ENCODE measurements around the gene UBE2E2. TPM values are rescaled to one million over a fixed set of nuclear protein-coding genes. Genes with fewer than 3 reads are reported as not detected.

UBE2E2 gene
- total and polyA plus RNA-seq, 2 donors (not counting 1 experiment from before 2014, with no cell fraction given), result 16.0 to 45.0 TPM

DNA sequence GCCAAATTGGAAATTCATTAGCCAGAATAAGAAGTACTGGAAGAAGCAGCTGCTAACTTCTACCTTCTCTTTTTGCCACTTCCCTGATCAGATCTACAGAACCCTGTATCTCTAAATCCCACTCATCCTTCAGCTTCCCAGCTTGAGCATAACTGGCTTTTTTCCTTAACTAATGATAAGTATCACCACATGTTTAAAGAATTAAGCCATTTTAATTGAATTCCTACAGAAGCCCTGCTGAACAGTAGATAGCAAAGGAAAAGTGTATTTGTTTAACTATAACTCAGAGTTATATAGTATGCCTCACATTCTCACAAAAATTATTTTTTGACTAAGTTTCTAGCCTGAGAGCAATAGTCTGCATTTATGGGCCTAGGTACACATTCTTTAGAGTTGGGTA is 262.4 kb downstream of the UBE2E2 start:
- Histone ChIP-seq H3K36me3 (replicated peaks in 1 of 2; ENCODE audit: control extremely low read depth in 1 of 2, control insufficient read depth in 1 of 2, extremely low read depth in 1 of 2, insufficient read depth in 2 of 2, low read length in 1 of 2) (no peaks in the 10 kb centered on the region), H3K27me3 (replicated peaks in 1 of 4; ENCODE audit: control extremely low read depth in 1 of 4, control insufficient read depth in 3 of 4, insufficient read depth in 4 of 4, low read length in 3 of 4) (no peaks in the 10 kb centered on the region), H3K4me3 (ENCODE audit: control extremely low read depth in 1 of 5, extremely low read depth in 1 of 5, insufficient read depth in 1 of 5, low read depth in 2 of 5, low read length in 4 of 5) (no peak overlapping the region), H3K4me1 (ENCODE audit: control insufficient read depth in 2 of 2, insufficient read depth in 2 of 2, low read length in 2 of 2) (no peaks in the 10 kb centered on the region), H3K4me2 (replicated peaks; ENCODE audit: low read depth, low read length, poor library complexity, severe bottlenecking) (no peak overlapping the region), H3K9ac (ENCODE audit: low read length) (no peak overlapping the region), H3K27ac (ENCODE audit: low read length in 2 of 2) (no peak overlapping the region), H3K79me2 (ENCODE audit: control insufficient read depth, insufficient read depth, low read length) (peaks cover 55% of the 10 kb centered on the region), H3K9me3 (ENCODE audit: control extremely low read depth in 1 of 3, control insufficient read depth in 2 of 3, insufficient read depth in 1 of 3, low read length in 2 of 3) (peaks cover 3 to 7% (median 5%) of the 10 kb centered on the region in 3 donors), H2AFZ (ENCODE audit: insufficient read depth, low read depth, low read length, poor library complexity, severe bottlenecking) (no peak overlapping the region), H4K20me1 (ENCODE audit: control insufficient read depth, insufficient read depth, low read length, poor library complexity, severe bottlenecking) (peaks cover 7% of the 10 kb centered on the region)
- Mint-ChIP-seq H3K4me3 (no peak overlapping the region), H3K27ac (no peak overlapping the region), H3K4me1 (peaks cover 13% of the 10 kb centered on the region), H3K27me3 (no peaks in the 10 kb centered on the region), H3K9me3 (ENCODE audit: insufficient read depth) (peaks cover 15% of the 10 kb centered on the region)
- ATAC-seq (ENCODE audit: low read depth) (no peak), DNase-seq (no peak)
- ChIA-PET CTCF (no interaction called here), POLR2A (no interaction called here)
- TF ChIP-seq EZH2 (IDR thresholded peaks at IDR 0.05; ENCODE audit: borderline replicate concordance, insufficient read depth, low read depth, low read length, poor library complexity, severe bottlenecking) (no peak), CTCF (IDR thresholded peaks at IDR 0.05) (no peak)
- intact Hi-C loops (cut with micrococcal nuclease), result no loop called here

DNA sequence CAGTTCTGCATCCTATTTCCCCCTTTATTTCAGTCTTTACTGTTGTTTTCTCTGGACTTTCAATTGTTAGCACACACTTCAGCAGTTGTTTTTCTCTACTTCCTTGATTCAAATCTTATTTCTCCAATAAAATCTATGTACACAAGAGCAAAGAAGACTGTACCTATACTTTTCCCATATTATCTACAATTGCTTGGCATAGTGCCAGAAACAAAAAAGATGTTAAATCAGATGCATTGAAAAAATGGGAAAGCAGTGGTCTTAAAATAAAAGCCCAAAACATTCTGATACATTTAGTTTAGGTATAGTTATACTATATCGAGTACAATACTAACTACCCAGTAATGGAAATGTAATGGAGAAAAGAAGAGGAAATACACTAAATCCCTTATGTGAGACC is 265.1 kb downstream of the UBE2E2 start:
- no peak overlapping the region for H2AFZ ChIP-seq (ENCODE audit: insufficient read depth, low read depth, low read length, poor library complexity, severe bottlenecking)
- H3K27me3 Mint-ChIP-seq, result no peaks in the 10 kb centered on the region
- intact Hi-C loops (cut with micrococcal nuclease), result no loop called here
- CTCF ChIA-PET, result no interaction called here
- H3K79me2 ChIP-seq (ENCODE audit: control insufficient read depth, insufficient read depth, low read length), result peaks cover 49% of the 10 kb centered on the region
- peaks cover 15% of the 10 kb centered on the region for H3K9me3 Mint-ChIP-seq (ENCODE audit: insufficient read depth)
- no peak overlapping the region for H3K4me3 ChIP-seq (ENCODE audit: control extremely low read depth in 1 of 5, extremely low read depth in 1 of 5, insufficient read depth in 1 of 5, low read depth in 2 of 5, low read length in 4 of 5)
- H3K9ac ChIP-seq (ENCODE audit: low read length), result no peak overlapping the region
- TF ChIP-seq CTCF (IDR thresholded peaks at IDR 0.05) (no peak), EZH2 (IDR thresholded peaks at IDR 0.05; ENCODE audit: borderline replicate concordance, insufficient read depth, low read depth, low read length, poor library complexity, severe bottlenecking) (no peak)
- no peaks in the 10 kb centered on the region for H3K4me1 ChIP-seq (ENCODE audit: control insufficient read depth in 2 of 2, insufficient read depth in 2 of 2, low read length in 2 of 2)
- H3K27ac Mint-ChIP-seq, result no peak overlapping the region
- POLR2A ChIA-PET, result no interaction called here
- no peaks in the 10 kb centered on the region for H3K36me3 ChIP-seq (replicated peaks in 1 of 2; ENCODE audit: control extremely low read depth in 1 of 2, control insufficient read depth in 1 of 2, extremely low read depth in 1 of 2, insufficient read depth in 2 of 2, low read length in 1 of 2)
- H3K4me1 Mint-ChIP-seq, result peaks cover 11% of the 10 kb centered on the region
- no peak overlapping the region for H3K4me3 Mint-ChIP-seq
- H3K4me2 ChIP-seq (replicated peaks; ENCODE audit: low read depth, low read length, poor library complexity, severe bottlenecking), result no peak overlapping the region
- no peaks in the 10 kb centered on the region for H3K27me3 ChIP-seq (replicated peaks in 1 of 4; ENCODE audit: control extremely low read depth in 1 of 4, control insufficient read depth in 3 of 4, insufficient read depth in 4 of 4, low read length in 3 of 4)
- no CpG with 5 or more reads among the region's 1 CpG for WGBS (ENCODE audit: insufficient coverage)
- no peak for ATAC-seq (ENCODE audit: low read depth)
- no peak for DNase-seq
- H4K20me1 ChIP-seq (ENCODE audit: control insufficient read depth, insufficient read depth, low read length, poor library complexity, severe bottlenecking), result peaks cover 7% of the 10 kb centered on the region
- H3K9me3 ChIP-seq (ENCODE audit: control extremely low read depth in 1 of 3, control insufficient read depth in 2 of 3, insufficient read depth in 1 of 3, low read length in 2 of 3), result peaks cover 3 to 7% (median 5%) of the 10 kb centered on the region in 3 donors
- no peak overlapping the region for H3K27ac ChIP-seq (ENCODE audit: low read length in 2 of 2)

All from B cell (primary cell).